ENCODE results near the gene GRIN3A.

DNA sequence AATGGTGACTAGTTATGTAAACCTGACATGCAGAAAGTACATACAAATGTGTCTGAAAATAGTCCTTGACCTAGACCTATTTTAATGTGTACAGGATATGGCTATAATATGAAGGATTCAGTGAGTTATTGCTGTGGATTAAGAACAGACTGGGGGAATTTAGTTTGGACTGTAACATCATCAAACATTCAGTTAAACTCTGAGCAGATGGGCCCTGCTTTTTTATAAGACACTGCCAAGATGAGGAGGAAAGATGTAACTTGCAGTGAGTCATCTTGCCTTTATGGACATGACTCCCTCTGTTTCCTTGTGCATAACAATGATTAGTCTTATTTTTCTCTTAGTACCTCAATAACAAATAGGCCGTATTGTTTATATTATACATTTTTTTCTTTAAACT is 155.9 kb downstream of the GRIN3A start:
- TF ChIP-seq, protein P1, sequence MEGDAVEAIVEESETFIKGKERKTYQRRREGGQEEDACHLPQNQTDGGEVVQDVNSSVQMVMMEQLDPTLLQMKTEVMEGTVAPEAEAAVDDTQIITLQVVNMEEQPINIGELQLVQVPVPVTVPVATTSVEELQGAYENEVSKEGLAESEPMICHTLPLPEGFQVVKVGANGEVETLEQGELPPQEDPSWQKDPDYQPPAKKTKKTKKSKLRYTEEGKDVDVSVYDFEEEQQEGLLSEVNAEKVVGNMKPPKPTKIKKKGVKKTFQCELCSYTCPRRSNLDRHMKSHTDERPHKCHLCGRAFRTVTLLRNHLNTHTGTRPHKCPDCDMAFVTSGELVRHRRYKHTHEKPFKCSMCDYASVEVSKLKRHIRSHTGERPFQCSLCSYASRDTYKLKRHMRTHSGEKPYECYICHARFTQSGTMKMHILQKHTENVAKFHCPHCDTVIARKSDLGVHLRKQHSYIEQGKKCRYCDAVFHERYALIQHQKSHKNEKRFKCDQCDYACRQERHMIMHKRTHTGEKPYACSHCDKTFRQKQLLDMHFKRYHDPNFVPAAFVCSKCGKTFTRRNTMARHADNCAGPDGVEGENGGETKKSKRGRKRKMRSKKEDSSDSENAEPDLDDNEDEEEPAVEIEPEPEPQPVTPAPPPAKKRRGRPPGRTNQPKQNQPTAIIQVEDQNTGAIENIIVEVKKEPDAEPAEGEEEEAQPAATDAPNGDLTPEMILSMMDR (IDR thresholded peaks at IDR 0.05) = no peak
- no peak for TF ChIP-seq EZH2phosphoT487 (IDR thresholded peaks at IDR 0.05)
